NCI-H2107 treated with DMSO at 0.1 percent for 48 hours (cell line): ENCODE results near the gene IGF2BP1.
"Not testable (repeated sequence)": the region's sequence is repeated elsewhere in the genome, so short reads cannot be mapped to it uniquely, and the experiment has no call there.

Experiments
- DNase-seq: peaks from one replicate; lab custom pipeline; 2025; ENCODE audit not compliant: unreplicated experiment; lab: John Stamatoyannopoulos, UW

Gene IGF2BP1

DNA sequence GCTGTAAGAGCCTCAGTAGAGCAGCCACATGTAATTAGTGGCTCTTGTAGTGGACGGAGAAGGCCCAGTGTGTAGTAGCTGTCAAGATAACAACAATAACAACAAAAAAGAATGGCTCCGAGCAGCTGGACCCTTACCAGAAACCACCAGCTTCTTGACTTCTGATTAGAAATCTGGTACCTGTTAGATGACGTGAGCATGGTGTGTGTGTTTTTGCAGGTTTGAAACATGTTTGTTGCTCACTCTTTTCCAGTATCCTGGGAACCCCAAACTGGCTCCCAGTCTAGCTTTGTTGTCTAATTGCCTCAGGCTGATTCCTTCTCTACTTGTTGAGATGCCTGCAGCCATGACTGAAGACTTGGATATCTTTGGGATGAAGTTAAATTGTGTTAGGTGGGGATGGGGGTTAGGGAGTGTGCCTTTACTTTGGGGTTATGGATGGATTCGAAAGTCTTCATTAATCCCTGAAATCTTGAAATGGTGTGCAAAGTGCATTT lies 21.0 kb downstream of the IGF2BP1 start:
- DNase-seq, result no peak

DNA sequence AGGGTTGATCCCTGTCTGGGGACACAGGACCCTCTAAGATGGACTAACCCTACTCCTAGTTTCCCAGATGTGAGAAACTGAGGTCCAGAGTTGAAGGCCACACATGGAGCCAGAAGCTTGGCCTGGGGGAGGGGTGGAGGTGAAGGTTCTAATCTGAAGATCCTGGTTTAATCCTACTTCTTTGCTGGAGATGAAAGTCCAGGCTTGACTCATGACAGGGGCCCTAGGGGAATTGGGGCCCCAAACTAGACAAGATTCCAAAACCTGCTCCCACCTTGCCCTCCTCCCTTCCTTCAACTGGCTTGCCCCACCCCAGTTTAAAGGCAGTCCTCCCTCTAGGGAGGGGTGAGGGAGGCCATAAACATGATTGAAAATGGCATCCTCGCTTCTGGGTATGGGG lies 21.6 kb downstream of the IGF2BP1 start:
- DNase-seq, result no peak

DNA sequence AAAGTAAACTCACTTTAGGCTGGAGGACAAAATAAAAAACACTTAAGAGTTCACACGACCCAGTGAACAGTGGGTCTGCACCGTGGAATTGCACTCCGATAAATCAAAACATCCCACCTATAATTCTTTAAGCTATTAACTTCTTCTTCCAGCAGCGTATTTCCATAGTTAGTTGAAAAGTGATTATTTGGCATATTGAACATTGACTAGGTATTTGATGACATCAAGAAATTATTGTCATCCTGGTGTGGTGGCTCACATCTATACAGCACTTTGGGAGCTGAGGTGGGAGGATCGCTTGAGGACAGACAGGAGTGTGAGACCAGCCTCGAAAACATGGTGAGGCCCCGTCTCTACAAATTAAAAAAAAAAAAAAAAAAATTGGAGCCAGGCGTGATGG lies 23.4 kb downstream of the IGF2BP1 start:
- DNase-seq, result no peak

- no peak for DNase-seq
Measured at GRCh38 chr17:49021095-49021767, 24.0 kb downstream of the IGF2BP1 start.

DNA sequence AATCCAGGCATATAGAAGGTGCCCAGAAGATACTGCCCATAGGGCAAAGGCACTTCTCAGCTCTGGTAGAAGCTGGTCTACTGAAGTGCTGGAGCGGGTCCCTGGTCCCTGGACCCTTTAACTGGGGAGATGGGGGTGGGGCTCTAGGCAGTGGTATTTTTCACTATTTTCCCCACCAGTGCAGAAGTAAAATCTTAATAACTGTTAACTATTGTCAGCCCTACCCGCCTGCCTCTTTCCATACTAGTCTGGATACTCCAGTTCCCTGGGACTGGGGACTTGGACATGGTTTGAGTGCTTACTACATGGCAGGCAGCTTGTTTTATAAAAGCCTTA lies 24.6 kb downstream of the IGF2BP1 start:
- DNase-seq, result no peak

DNA sequence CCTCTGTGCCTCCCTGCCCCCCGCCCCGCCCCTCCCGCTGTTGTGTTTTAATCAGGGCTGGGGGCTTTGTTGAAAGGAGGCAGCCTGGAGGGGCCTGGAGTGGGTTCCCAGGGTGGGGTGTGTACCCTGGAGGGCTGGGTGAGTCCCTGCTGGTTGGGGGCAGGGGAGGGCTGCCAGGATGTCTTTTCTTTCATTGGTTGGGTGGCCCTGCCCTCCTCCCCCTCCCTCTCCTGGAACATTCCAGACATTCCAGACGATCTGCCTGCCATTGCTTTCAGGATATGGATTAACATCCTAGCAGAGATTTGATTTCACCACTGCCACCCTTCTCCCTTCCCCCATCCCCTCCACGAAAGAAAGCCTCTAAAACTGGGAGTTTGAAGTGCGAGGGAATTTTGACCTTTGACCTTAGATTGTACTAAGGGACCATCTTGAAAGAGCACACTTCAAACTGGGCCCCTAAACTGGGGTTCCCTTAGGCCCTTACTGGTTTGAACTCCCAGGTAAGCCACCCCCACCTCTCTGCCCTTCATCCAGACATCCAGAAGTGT lies 25.3 kb downstream of the IGF2BP1 start:
- DNase-seq, result no peak

- no peak for DNase-seq
Measured at GRCh38 chr17:49024523-49024922, 27.3 kb downstream of the IGF2BP1 start.

DNA sequence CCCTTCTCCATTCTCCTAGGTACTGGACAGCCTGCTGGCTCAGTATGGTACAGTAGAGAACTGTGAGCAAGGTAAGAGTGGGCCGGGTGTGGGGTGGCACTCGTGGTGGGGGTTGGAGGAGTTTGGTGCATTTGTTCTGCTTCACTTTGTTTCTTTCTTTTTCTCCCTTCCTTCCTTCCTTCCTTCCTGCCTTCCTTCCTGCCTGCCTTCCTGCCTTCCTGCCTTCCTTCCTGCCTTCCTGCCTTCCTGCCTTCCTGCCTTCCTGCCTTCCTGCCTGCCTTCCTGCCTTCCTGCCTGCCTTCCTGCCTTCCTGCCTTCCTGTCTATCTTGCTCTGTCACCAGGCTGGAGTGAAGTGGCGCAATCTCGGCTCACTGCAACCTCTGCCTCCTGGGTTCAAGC lies 29.3 kb downstream of the IGF2BP1 start:
- DNase-seq, result not testable (repeated sequence)

DNA sequence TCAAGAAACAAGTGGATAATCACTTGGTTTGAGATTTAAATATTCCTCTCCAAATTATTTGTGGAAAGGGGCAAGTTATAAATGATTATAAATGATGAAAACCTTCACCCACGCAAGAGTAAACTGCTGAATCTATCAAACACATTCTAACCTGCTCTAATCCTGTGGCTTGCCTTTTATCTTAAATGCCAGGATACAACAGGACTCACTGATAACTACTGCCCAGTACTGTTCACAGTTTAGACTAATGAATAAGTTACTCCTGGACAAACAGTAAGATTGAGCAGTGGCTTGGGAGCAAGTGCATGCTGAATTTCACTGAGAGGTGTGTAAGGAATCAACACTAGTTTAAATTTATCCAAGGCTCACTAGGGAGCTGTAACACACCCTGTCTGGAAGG lies 31.1 kb downstream of the IGF2BP1 start:
- DNase-seq, result no peak

DNA sequence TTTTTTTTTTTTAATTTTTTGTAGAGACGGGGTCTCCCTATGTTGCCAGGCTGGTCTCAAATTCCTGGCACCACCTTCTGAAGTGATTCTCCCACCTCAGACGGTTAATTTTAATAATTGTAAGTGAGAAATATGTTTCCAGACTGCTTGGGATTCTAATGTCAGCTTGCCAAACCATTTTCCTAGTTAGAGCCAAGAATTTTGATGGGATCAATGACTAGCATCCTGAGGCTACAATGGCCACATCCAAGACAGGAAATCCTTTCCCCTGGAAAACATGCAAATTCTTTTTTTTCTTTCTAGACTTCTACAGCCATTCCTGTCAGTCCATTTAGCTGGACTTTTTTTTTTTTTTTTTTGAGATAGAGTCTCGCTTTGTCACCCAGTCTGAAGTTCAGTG lies 32.6 kb downstream of the IGF2BP1 start:
- DNase-seq, result no peak

- peak; percentile 60 for DNase-seq
Measured at GRCh38 chr17:49031965-49032928, 35.1 kb downstream of the IGF2BP1 start.

DNA sequence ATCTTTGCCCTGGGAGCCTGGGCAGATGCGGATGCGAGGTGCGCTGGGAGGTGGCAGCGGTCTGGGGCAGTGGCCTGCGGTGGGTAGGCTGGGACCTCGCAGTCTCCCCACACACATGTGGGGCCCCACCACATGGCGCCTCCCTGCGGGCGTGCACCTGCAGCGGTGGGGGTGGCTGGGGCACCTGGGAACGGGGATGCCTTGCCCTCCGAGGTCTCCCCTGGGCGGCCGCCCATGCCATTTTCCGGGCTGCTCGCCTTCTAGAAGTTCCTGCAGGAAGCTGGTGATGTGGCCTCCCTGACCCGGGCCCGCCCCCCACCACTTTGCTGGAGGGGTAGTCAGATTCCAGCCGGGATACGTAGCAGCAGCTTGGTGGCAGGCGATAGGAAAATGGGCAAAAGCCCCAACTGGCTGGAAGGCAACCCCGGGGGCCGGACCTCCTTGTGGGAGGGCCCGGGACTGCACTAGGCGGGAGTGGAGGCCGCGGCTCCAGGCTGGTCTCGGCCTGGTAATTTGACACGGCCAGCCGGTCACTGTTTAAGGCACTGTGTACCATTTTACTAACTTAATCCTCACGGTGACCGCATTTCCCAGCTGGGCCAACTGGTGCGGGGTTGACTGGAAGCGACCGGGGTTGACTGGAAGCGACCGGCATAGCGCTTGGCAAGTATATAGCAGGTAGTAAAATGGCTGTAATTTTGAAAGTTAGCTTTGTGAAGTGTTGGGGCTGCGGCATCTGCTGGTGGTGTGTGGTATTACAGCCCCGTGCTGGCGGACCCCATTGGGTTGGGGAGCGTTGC lies 38.5 kb downstream of the IGF2BP1 start:
- DNase-seq, result peak; percentile 16

DNA sequence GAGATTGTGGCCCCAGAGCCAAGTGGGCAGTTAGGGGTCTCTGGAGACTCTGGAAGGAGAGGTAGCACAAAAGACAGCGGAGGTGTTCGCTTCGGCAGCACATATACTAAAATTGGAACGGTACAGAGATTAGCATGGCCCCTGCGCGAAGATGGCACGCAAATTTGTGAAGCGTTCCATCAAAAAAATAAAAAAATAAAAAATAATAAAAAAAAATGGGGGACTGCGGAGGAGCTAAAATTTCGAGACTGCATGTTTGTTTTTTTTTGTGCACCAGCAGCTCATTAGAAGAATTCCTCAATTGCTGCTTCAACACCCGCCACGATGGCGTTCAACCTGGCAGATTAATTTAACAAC lies 39.1 kb downstream of the IGF2BP1 start:
- no peak for DNase-seq

GRCh38 chr17:49038138-49038537 lies 41.0 kb downstream of the IGF2BP1 start:
- DNase-seq, result no peak

DNA sequence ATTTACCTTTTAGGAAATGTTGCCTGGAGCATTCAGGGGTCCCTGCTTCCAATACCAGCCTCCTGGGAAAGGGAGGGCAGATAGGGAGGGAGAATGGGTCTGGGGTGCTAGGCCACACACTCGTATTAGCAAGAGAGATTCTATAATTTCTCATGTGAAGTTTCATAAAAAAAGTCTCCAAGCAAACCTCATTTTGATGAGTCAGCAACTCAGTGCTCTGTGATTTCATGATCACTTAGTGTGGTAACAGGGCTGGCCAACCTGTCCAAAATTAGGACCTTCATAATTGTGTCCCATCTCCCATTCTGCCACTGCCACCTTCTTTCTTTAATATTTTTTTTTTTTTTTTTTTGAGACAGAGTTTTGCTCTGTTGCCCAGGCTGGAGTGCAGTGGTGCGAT lies 41.4 kb downstream of the IGF2BP1 start:
- no peak for DNase-seq

DNA sequence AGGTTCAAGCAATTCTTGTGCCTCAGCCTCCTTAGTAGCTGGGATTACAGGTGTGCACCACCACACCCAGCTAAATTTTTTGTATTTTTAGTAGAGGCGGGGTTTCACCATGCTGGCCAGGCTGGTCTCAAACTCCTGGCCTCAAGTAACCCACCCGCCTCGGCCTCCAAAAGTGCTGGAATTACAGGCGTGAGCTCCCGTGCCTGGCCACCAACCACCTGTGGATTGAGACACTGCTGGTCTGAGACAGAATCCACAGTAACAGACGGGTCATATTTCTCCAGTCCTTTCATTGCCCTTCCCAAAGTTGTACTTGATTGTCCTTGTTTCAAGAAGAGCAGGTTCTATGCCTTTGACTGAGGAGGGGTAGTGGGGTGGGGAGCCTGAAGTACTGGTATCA lies 42.3 kb downstream of the IGF2BP1 start:
- DNase-seq, result not testable (repeated sequence)

DNA sequence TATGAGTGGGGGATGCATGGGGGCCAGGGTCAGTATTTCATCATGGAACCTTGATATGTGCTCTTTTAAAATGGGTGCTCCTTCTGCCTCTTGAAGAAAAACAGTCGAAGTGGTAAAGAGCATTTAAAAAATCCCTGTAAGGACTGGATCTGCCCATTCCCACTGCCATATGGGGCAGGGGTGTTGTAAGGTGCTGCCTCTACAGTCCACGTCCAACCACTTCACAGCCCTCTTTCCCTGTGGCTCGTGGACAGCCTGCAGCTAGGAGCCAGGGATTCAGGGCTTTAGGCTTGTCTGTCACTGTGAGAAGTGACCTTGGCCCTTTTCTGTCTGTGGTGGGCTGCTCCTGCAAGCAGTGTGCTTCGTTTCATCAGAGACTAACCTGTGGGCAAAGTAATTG lies 44.3 kb downstream of the IGF2BP1 start:
- DNase-seq, result no peak

DNA sequence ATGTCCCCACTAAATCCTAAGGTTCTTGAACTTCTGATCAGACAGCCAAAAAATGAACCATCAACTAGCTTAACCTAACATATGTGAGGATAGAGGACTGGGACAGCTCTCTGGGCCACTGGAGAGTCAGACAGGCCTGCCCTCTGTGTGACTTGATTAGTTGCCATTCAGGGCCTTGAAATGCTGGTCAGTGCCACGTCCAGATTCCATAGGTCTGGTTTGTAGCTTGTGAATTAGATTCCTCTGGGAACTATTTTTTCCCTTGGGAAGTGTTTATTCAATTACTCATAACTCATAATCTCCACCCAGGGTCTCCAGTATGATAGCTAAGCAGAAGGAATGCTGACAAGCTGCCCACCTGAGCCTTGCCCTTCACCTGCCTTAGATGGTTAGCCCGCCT lies 48.2 kb downstream of the IGF2BP1 start:
- DNase-seq, result no peak

GRCh38 chr17:49046912-49047311 lies 49.7 kb downstream of the IGF2BP1 start:
- DNase-seq, result no peak

DNA sequence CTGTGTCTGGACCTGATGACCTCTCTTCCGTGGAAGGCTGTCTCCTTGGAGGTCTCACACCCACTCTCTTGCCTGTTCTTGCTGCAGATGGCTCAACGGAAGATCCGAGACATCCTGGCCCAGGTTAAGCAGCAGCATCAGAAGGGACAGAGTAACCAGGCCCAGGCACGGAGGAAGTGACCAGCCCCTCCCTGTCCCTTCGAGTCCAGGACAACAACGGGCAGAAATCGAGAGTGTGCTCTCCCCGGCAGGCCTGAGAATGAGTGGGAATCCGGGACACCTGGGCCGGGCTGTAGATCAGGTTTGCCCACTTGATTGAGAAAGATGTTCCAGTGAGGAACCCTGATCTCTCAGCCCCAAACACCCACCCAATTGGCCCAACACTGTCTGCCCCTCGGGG lies 52.1 kb downstream of the IGF2BP1 start:
- no peak for DNase-seq

GRCh38 chr17:49050611-49051010 lies 53.4 kb downstream of the IGF2BP1 start:
- DNase-seq, result no peak
